Stimulated activated CD4-positive, alpha-beta T cell treated with anti-CD3 and anti-CD28 coated beads, TNF-alpha, amount 100 ng/mL, for 4 hours (primary cell): ENCODE data around the gene VWA2.

Experiments used
- DNase-seq, 3 experiments: peaks; one replicate each; pipeline ENCODE4 v3.0.0-alpha.2; 2020; ENCODE audit warnings: low read depth in 3 of 3

The VWA2 gene

DNA sequence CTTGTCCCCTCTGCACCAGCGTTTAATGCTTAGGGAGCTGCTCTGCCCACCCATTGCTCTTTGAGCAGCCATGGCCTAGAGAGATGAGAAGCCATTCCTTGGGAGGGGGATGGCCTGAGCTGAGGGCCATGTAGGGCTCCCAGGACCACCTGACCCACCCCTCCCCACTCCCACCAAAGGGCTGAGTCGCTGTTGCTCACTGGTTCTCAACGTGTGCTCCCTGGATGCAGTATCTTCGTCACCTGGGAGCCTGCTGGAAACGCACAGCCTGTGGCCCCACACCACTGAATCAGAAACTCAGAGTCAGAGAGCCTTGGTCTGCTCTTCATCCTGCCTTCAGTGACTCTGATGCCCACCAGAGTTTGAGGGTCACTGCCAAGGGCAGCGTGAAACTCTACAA lies 37.0 kb downstream of the VWA2 start:
- no peak for DNase-seq

DNA sequence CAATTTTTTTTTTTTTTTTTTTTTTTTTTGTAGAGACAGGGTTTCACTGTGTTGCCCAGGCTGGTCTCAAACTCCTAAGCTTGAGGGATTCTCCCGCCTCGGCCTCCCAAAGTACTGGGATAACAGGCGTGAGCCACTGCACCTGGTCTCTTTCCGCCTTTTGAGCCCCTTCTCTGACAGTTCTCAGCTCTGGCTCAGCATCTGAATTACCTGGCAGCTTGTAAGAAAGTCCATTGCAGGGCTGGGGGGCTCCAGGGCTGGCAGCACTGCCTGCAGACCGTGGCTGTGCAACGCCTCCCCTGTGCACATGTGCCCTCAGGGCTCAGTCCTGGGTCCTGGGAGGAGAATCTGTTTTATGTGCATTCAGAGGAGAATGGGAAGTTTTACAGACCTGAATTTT lies 37.6 kb downstream of the VWA2 start:
- no peak for DNase-seq

DNA sequence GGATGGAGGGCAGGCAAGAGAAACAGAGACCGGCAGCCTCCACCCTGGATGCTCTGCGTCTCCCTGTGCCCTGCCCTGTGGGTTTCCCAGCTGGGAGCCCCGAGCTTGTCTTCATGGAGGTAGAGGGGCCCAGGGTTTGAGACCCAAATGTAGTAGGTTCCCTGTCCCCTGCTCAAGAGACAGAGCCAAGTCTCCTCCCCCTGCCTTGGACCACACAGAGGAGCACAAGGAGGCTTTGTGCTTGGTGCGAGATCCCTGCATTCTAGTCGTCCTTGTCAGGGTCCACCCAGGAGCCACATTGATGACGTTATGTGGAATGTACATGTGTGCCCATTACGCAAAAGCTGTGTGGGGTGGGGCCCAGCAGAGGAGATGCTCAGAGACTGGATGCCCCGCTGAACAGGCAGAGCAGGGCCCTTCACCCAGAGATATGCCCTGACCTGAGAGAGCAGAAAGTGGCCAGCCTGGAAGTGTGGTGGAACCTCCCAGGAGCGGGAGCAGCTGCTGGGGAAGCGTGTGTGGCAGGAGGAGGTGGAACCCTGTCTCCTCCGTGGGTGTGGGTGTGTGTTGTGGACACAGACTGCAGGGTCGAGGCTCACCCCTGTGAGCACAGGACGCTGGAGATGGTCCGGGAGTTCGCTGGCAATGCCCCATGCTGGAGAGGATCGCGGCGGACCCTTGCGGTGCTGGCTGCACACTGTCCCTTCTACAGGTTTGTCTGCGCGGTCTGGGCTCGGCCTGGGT lies 39.3 kb downstream of the VWA2 start:
- DNase-seq: no peak

DNA sequence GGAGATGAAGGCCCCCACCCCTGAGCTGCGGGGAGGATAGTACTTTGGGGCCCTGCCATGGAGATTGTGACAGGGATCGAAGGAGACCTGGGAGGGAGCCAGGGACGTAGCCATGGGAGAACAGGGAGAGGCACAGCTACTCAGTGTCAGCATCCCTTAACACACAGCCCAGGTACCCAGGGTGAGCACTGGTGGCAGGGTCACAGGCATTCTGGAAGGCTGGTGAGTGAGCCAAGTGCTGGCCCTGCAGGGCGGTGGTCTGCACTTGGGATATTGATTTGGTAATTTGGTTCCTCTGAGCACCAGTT lies 39.8 kb downstream of the VWA2 start:
- no peak for DNase-seq

DNA sequence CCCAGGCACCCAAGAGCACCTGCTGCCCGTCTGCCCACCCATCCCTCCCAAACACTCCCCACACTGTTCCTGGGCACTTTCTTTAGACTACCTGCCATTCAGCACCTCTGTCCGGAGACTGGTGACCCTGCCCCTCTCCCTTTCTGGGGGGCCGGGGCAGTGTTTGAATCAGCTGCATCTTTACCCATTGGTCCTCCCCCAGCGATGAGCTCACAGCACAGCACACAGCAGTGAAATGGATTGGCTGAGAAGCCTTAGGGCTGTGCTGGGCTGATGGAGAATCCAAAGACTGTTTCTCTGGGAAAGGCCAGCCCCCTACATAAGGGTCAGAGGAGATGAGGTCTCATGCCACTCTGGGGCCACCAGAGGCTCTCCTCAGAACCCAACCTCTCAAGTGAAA lies 40.2 kb downstream of the VWA2 start:
- DNase-seq: no peak

DNA sequence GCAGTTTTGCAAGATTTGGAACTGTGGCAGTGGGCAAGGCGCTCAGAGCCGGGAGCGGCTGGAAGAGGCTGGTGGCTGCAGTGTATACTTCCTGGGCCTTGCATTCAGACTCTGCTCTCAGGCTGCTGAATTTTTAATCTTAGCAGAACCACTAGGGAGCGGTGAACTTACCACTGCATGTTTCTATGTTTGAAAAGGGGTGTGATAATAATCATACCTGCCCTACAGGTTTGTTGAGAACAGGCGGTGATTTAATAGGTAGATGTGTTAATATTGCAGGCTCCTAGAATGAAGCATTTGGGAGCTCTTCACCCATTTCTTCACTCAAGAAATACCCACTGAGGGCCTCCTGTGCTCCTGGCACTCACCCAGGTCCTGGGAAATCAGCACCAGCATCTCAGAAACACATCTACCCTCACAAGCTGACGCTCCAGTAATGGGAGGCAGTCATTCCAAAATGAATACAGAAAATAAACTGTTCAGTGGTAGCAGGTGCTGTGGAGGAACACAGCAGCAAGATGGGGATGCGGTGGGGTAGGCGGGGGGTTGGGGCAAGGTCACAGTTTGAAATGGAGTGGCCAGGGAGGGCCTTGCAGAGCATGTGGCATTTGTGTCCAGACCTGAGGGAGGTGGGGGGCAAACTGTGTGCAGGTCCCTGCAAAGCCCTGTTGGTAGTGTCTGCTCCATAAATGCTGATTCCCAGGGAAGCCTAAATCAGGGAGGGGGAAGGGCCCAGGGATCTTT lies 41.0 kb downstream of the VWA2 start:
- no peak for DNase-seq

DNA sequence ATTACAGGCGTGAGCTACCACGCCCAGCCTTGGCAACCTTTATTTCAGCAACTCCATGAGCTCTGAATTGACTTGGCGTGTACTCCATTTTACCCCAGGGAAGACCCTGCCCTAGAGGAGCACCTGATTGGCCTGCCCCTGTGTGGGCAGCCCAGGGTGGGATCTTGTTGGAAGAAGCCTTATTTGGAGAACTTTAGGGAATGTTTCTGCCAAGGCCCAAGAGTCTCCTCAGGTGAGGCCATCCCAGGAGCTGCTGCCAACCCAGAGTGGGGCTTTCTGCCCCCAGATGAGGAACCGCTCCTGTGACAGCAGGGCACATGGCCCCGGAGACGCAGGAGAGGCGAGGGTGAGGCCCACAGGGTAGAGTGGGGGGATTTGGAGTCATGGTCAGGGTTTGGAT lies 42.0 kb downstream of the VWA2 start:
- DNase-seq: no peak

DNA sequence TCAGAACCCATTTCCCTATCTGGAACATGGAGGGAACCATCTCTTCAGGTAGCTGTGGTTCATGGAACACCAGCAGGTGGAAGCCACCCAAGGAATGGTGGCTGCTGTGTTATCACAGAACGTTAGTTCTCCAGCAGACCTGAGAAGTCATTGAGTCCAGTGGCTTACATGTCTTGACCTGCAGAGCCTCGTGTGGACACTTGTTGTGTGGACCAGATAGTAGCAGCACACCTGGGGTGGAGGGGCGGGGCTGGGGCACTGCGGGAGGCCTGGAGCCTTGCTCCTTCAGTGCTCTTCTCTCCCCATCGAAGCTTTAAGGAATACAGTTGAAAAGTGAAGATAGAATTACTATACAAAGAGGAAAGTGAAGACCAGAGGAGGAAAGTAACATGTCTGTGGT lies 42.4 kb downstream of the VWA2 start:
- DNase-seq: no peak

DNA sequence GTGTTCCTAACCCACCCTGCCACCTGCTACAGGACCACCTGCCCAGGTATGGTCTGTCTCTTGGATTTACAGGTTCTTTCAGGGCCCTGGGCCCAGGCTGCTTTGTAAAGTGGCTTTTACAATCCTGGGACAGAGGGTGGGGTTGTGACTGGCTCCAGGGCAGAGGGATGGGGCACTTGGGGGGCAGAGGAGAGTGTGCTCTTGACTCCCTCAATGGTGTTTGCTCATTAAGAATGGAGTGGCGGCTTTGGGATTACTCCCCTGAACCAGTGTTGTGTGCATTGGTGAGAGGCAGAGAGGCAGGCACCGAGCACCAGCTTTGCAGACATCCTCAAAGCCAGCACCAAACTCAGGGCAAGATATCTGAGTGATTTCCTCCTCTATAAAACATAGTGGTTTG lies 43.5 kb downstream of the VWA2 start:
- no peak for DNase-seq

DNA sequence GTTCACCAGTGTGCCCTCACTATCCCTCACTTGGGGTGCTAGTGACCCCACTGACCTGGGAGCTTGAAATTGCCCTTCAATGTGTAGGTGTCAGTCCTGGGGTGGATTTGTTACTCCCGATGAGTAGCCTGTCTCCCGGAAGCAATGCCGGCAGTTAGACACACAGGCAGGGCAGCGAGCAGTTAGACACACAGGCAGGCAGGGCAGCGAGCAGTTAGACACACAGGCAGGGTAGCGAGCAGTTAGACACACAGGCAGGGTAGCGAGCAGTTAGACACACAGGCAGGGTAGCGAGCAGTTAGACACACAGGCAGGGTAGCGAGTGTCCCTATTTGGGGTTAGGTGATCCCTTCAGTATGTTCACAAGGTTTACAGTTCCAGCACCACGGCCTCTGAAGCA lies 44.0 kb downstream of the VWA2 start:
- DNase-seq: no peak

DNA sequence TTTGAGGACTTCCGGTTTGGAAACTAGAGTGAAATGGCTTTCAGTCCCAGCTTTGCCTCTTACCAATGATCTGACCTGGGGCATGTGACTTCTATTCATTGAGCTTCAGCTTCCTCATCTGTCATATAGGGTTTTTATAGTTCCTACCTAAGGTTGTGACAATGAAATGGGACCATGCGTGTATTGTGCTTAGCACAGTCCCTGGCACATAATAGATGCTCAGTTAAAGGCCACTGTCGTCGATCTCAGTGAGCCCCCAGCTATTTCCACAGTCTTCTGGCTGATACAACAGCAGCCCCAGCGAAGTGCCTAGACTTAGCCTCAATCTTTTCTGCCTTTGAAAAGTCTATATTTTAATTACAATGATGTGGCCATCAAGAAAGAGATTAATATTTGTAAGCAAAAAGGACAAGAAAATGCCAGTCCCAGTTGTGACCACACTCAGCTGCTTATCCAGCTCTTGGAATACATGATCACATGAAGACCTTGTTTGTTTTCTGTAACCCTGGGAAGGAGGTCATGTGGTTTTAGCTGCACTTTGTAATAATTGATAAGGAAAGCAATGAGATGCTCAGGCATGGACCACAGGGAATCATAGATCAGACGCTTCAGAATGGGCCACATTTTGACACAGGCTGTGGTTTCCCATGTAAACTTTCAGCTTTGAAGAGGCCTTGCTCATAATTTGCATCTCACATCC lies 44.6 kb downstream of the VWA2 start:
- DNase-seq: no peak

DNA sequence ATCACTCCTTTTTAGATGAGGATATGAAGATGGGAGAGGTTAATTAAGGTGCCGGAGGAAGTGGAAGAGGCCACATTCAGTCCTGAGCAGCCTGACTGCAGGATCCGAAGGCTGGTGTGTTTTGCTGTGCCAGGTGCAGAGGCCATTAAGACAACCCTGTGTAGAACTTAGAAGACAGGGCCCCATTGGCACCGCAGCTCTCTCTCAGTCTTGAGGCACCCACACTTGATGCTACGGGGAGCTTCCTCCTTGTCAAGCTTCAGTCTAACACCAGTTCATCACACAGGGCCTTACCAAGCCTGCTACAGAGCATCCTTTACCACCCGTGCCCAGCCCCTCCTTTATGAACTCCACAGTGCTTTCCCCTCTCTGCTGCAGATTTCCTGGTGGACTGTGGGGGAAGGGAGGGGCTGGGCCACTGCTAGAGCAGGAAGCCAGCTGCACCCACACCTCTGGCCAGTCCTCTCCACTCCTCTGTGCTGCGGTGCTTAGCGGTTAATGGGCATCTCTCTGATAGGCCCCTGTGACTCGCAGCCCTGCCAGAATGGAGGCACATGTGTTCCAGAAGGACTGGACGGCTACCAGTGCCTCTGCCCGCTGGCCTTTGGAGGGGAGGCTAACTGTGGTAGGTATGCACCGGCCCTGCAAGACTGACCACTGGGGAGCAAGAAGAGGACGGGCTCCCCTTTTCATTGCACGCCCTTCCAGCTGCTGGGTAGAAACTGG lies 45.5 kb downstream of the VWA2 start:
- DNase-seq: no peak

DNA sequence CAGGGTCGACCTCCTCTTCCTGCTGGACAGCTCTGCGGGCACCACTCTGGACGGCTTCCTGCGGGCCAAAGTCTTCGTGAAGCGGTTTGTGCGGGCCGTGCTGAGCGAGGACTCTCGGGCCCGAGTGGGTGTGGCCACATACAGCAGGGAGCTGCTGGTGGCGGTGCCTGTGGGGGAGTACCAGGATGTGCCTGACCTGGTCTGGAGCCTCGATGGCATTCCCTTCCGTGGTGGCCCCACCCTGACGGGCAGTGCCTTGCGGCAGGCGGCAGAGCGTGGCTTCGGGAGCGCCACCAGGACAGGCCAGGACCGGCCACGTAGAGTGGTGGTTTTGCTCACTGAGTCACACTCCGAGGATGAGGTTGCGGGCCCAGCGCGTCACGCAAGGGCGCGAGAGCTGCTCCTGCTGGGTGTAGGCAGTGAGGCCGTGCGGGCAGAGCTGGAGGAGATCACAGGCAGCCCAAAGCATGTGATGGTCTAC lies 46.9 kb downstream of the VWA2 start:
- DNase-seq: no peak

DNA sequence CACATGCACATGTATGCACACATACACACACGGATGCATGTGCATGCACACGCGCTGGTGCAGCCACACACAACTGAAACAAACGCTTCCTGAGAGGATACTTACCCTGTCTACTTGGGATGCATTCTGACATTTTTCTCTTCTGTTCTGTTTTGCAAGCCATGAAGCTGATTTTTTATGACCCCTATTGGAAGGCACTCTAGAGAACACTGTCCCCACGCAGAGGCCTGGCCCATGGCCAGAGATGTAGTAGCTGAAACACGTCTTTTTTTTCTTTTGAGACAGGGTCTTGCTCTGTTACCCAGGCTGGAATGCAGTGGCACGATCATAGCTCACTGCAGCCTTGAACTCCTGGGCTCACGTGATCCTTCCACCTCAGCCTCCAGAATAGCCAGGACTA lies 47.9 kb downstream of the VWA2 start:
- DNase-seq: no peak

DNA sequence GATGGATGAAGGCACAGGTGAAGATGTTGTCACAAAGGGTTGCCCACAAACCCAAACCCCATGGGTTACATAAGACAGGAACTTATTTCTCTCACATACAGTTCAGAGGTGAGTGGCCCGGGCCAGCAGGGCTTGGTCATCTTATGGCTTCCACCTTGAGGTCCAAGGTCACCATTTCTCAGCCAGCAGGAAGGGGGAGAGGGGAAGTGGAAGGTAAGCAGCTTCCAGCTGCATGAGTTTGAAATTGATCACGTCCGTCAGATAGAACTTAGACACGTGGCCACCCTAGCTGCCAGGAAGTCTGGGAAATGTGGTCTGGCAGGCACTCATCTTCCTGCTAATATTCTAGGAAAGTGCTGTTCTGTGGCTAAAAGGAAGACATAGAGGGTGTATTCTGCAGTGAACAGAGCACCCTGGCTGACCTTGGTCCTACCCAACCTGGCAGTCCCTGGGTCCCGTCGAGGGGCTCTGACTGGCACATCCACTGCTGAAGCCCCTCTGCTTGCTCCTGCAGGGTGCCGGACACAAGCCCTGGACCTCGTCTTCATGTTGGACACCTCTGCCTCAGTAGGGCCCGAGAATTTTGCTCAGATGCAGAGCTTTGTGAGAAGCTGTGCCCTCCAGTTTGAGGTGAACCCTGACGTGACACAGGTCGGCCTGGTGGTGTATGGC lies 49.5 kb downstream of the VWA2 start:
- no peak for DNase-seq

DNA sequence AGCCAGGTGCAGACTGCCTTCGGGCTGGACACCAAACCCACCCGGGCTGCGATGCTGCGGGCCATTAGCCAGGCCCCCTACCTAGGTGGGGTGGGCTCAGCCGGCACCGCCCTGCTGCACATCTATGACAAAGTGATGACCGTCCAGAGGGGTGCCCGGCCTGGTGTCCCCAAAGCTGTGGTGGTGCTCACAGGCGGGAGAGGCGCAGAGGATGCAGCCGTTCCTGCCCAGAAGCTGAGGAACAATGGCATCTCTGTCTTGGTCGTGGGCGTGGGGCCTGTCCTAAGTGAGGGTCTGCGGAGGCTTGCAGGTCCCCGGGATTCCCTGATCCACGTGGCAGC lies 50.0 kb downstream of the VWA2 start:
- DNase-seq: no peak

DNA sequence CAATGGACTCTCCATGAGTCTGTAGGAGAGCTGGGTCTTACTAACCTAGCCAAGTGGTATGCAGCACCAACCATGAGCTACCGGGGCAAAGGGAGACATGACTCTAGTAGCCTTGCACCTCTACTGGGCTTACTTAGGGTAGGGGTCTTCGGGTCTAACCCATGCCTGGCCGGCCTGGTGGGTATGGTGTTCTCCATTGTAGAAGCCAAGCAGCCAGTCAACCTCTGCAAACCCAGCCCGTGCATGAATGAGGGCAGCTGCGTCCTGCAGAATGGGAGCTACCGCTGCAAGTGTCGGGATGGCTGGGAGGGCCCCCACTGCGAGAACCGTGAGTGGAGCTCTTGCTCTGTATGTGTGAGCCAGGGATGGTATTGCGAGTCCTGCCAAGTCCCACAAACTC lies 51.0 kb downstream of the VWA2 start:
- no peak for DNase-seq

DNA sequence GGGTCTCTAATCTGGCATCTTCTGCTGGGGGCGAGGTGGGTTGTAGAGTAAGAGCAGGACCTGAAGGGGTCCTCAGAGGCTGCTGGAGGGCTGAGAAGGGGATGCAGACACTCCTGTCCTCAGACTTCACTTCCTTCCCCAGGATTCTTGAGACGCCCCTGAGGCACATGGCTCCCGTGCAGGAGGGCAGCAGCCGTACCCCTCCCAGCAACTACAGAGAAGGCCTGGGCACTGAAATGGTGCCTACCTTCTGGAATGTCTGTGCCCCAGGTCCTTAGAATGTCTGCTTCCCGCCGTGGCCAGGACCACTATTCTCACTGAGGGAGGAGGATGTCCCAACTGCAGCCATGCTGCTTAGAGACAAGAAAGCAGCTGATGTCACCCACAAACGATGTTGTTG lies 52.0 kb downstream of the VWA2 start:
- no peak for DNase-seq

DNA sequence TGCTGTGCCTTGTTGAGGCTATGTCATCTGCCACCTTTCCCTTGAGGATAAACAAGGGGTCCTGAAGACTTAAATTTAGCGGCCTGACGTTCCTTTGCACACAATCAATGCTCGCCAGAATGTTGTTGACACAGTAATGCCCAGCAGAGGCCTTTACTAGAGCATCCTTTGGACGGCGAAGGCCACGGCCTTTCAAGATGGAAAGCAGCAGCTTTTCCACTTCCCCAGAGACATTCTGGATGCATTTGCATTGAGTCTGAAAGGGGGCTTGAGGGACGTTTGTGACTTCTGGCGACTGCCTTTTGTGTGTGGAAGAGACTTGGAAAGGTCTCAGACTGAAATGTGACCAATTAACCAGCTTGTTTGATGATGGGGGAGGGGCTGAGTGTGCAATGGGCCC lies 52.5 kb downstream of the VWA2 start:
- no peak for DNase-seq

DNA sequence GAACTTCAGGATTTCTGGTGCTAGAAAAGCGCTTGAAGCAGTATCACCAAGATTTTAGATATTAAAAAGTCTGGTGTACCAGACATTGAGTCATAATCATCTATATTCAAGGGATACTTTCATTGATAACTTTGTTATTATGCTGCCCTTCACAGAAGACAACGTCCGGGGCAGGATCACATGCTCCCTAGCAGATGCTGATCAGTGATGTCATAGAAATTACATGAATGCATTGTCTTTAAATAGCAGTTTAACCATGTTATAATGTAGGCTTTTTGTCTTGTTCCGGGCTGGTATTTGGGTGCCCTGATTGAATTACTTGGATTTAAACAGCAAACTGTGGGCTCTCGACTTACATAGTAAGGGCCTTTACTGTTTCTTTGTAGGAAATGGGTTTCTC lies 54.0 kb downstream of the VWA2 start:
- no peak for DNase-seq

DNA sequence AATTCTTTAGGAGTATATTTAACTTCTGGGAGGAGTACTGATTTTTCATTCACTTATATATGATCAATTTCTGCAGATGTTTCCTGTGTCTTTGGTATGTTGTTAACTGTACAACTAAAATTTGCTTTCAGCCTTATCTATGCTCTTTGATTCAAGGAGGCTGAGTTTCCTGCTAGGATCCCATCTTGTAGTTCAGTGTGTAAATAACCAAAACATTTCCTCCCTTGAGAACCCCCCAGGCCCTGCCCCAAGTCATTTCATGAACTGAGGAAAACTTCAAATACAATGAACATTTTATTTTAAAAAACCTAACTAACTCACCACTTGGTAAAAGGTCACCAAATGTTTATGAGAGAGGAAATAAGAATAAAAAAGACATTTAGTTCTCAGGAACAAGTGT lies 55.5 kb downstream of the VWA2 start:
- no peak for DNase-seq

DNA sequence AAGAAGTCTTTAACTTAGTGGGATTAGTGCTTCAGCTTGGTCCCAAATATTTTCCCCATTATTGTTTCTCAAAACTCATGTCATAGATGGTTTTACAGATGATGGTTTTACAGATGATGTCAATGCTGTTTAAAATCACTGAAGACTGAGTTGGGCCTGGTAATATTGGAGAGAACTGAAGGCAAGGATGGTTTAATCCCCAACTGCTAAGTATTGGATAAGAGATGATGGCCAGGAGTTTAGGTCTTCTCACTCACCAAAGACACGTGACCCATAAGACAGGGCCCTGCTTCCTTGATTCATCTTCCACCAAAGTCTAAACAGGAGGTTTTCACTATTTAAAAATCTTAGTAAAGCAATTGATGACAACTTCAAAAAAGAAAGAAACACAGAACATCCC lies 56.3 kb downstream of the VWA2 start:
- DNase-seq: no peak
